CD8-positive, alpha-beta memory T cell (primary cell): Measurements from ENCODE around the gene FKBP8. TPM values are rescaled to one million over a fixed set of nuclear protein-coding genes. Genes with fewer than 3 reads are reported as not detected.
"Not testable (repeated sequence)": the region's sequence is repeated elsewhere in the genome, so short reads cannot be mapped to it uniquely, and the experiment has no call there.

Source experiments
- CTCF ChIA-PET: fragments of 350-600 bp; sonication (Branson Sonifier 250); formaldehyde crosslinking; loops from one replicate; lab custom pipeline; 2021; ENCODE audit warnings: antibody characterized with exemption; lab: Charles Lee
- POLR2A ChIA-PET: fragments of 350-600 bp; sonication (Branson Sonifier 250); formaldehyde crosslinking; loops from one replicate; lab custom pipeline; 2021; ENCODE audit warnings: antibody characterized with exemption; lab: Charles Lee
- DNase-seq, 5 donors: peaks; one replicate each; pipeline versions ENCODE4 v3.0.0 to v3.0.0-alpha.2; 2020 to 2022; ENCODE audit warnings: mixed read lengths in 1 of 5
- H3K27ac ChIP-seq: one replicate; pipeline ENCODE4 v1.7.0; 2013; ENCODE audit warnings: low read depth, mild to moderate bottlenecking, low read length, moderate library complexity
- H3K27me3 ChIP-seq: 2 replicates; pipeline ENCODE4 v1.7.0; 2013; ENCODE audit warnings: low read length, mild to moderate bottlenecking; ENCODE audit not compliant: insufficient read depth, poor library complexity, severe bottlenecking
- H3K36me3 ChIP-seq: 2 replicates; pipeline ENCODE4 v1.7.0; 2013; ENCODE audit warnings: mild to moderate bottlenecking, low read length, moderate library complexity; ENCODE audit not compliant: insufficient read depth
- H3K4me1 ChIP-seq: 2 replicates; pipeline ENCODE4 v1.7.0; 2013; ENCODE audit warnings: mild to moderate bottlenecking, low read length, moderate library complexity; ENCODE audit not compliant: insufficient read depth
- H3K4me3 ChIP-seq: 2 replicates; pipeline ENCODE4 v1.7.0; 2013; ENCODE audit warnings: mild to moderate bottlenecking, low read length
- H3K9me3 ChIP-seq: 2 replicates; pipeline ENCODE4 v1.7.0; 2013; ENCODE audit warnings: mild to moderate bottlenecking, low read length
- H3K27ac Mint-ChIP-seq, 8 donors: one replicate each; pipeline ENCODE4 v1.8.0; 2020 to 2021; ENCODE audit warnings: mixed read lengths in 8 of 8, mild to moderate bottlenecking in 6 of 8, inconsistent platforms in 3 of 8, moderate library complexity in 3 of 8
- H3K27me3 Mint-ChIP-seq, 2 donors: one replicate each; pipeline ENCODE4 v1.8.0; 2020 to 2021; ENCODE audit warnings: mixed read lengths in 2 of 2, mild to moderate bottlenecking in 1 of 2, moderate library complexity in 1 of 2
- H3K36me3 Mint-ChIP-seq, 3 donors: one replicate each; pipeline ENCODE4 v1.8.0; 2020 to 2021; ENCODE audit warnings: mixed read lengths in 3 of 3, inconsistent platforms in 1 of 3, mild to moderate bottlenecking in 1 of 3
- H3K4me1 Mint-ChIP-seq, 3 donors: one replicate each; pipeline ENCODE4 v1.8.0; 2020 to 2021; ENCODE audit warnings: mixed read lengths in 3 of 3, inconsistent platforms in 1 of 3, mild to moderate bottlenecking in 1 of 3
- H3K4me3 Mint-ChIP-seq, 7 donors: one replicate each; pipeline ENCODE4 v1.8.0; 2020 to 2021; ENCODE audit warnings: mixed read lengths in 7 of 7, mild to moderate bottlenecking in 6 of 7, moderate library complexity in 4 of 7, inconsistent platforms in 2 of 7
- H3K9me3 Mint-ChIP-seq, 5 donors: one replicate each; pipeline ENCODE4 v1.8.0; 2020 to 2022; ENCODE audit warnings: mixed read lengths in 5 of 5, mild to moderate bottlenecking in 3 of 5, moderate library complexity in 2 of 5, inconsistent platforms in 1 of 5
- polyA plus RNA-seq: library from polyadenylated mRNA; unstranded; fragments of 300-500 nt; fragmentation: Illumina TruSeq; gene quantifications from one replicate; pipeline ENCODE4 v1.2.3, GENCODE V29; 2021
- total RNA-seq, 2 experiments: library from RNA; stranded (reverse); gene quantifications; one replicate each; pipeline ENCODE4 v1.2.3, GENCODE V29; 2021

The FKBP8 gene
- total RNA-seq (100 to 1,000 TPM; 161 to 170 TPM), polyA plus RNA-seq (138 TPM)

- H3K9me3 Mint-ChIP-seq, result no peaks in the 10 kb centered on the region
- H3K27ac Mint-ChIP-seq, result peak within 1 kb of the TSS; percentile 89 to 99 (median 97)
- CTCF ChIA-PET, result interaction anchor here (0.6 to 1.6 kb wide), 8 partner anchors 10 to 46 kb away, joined by 3 to 10 read pairs (median 4); partner anchors contain the start of genes KXD1, REX1BD and UBA52
- peak within 1 kb of the TSS; percentile 88 to 97 (median 93) for H3K4me3 Mint-ChIP-seq
- Histone ChIP-seq H3K36me3 (no peaks in the 10 kb centered on the region), H3K4me1 (peaks cover 17% of the 10 kb centered on the region), H3K4me3 (peak within 1 kb of the TSS; percentile 55), H3K27me3 (no peaks in the 10 kb centered on the region), H3K27ac (peak within 1 kb of the TSS; percentile 73), H3K9me3 (no peaks in the 10 kb centered on the region)
- peaks cover 0 to 42% (median 0%) of the 10 kb centered on the region in 3 donors for H3K36me3 Mint-ChIP-seq
- no peaks in the 10 kb centered on the region for H3K27me3 Mint-ChIP-seq
- H3K4me1 Mint-ChIP-seq, result peaks cover 17 to 30% (median 19%) of the 10 kb centered on the region in 3 donors
- POLR2A ChIA-PET, result interaction anchor here (0.9 to 1.7 kb wide), 5 partner anchors 12 to 46 kb away, joined by 3 to 16 read pairs (median 4); partner anchors contain the start of genes KXD1 and REX1BD
- peak; percentile 87 to 95 (median 90) for DNase-seq
These were observed at the start of gene FKBP8 for GRCh38 chr19:18542941-18543813. FKBP8 (minus strand) TSS chr19:18543573; CDS start chr19:18541970, 1,603 bp downstream.

- peaks cover 31 to 43% (median 36%) of the 10 kb centered on the region in 3 donors for H3K4me1 Mint-ChIP-seq
- H3K27me3 ChIP-seq, H3K27ac ChIP-seq, H3K4me3 ChIP-seq, H3K27me3 Mint-ChIP-seq, H3K9me3 Mint-ChIP-seq, H3K9me3 ChIP-seq, H3K36me3 ChIP-seq: not testable (repeated sequence)
- ChIA-PET POLR2A (interaction anchor here (0.5 to 1.6 kb wide), 4 partner anchors 11 to 21 kb away, joined by 3 to 5 read pairs (median 4); partner anchors contain the start of genes TMEM59L and UBA52), CTCF (interaction anchor here (1.0 to 4.3 kb wide), 4 partner anchors 15 to 255 kb away, joined by 3 to 25 read pairs (median 6); partner anchors contain the start of gene UBA52)
- H3K4me1 ChIP-seq, result peaks cover 34% of the 10 kb centered on the region
- peak overlapping the region in 2 of 7 donors; percentile 11 to 70 for H3K4me3 Mint-ChIP-seq
- DNase-seq, result peak in 1 of 5 donors; percentile 42
- H3K27ac Mint-ChIP-seq, result peak overlapping the region in 5 of 8 donors; percentile 8 to 74 (median 54)
- H3K36me3 Mint-ChIP-seq, result peaks cover 0 to 21% (median 0%) of the 10 kb centered on the region in 3 donors
These were observed 49.4 kb upstream of the FKBP8 start for GRCh38 chr19:18592732-18593131.

- Mint-ChIP-seq H3K27me3 (peaks cover 0 to 3% of the 10 kb centered on the region in 2 donors), H3K4me3 (peak overlapping the region in 4 of 7 donors; percentile 15 to 67 (median 42)), H3K4me1 (peaks cover 33 to 46% (median 38%) of the 10 kb centered on the region in 3 donors), H3K36me3 (peaks cover 0 to 21% (median 0%) of the 10 kb centered on the region in 3 donors), H3K9me3 (no peaks in the 10 kb centered on the region), H3K27ac (peak overlapping the region in 4 of 8 donors; percentile 45 to 86 (median 70))
- H3K9me3 ChIP-seq, result no peaks in the 10 kb centered on the region
- no peak overlapping the region for H3K4me3 ChIP-seq
- DNase-seq, result peak in 1 of 5 donors; percentile 41
- peaks cover 6% of the 10 kb centered on the region for H3K36me3 ChIP-seq
- POLR2A ChIA-PET, result interaction anchor here (0.9 kb wide), 1 partner anchor 48 kb away, joined by 3 read pairs; no protein-coding TSS in a partner anchor
- H3K27ac ChIP-seq, result no peak overlapping the region
- H3K27me3 ChIP-seq, result peaks cover 1% of the 10 kb centered on the region
- H3K4me1 ChIP-seq, result peaks cover 36% of the 10 kb centered on the region
- CTCF ChIA-PET, result interaction anchor here (0.8 to 4.3 kb wide), 3 partner anchors 15 to 256 kb away, joined by 3 to 25 read pairs (median 3); no protein-coding TSS in a partner anchor
These were observed 48.5 kb upstream of the FKBP8 start for GRCh38 chr19:18591735-18592385.

GRCh38 chr19:18590273-18591272 is 47.2 kb upstream of the FKBP8 start:
- no peaks in the 10 kb centered on the region for H3K9me3 Mint-ChIP-seq
- peak overlapping the region; percentile 87 for H3K27ac ChIP-seq

GRCh38 chr19:18589380-18590272 is 46.3 kb upstream of the FKBP8 start:
- Histone ChIP-seq H3K27ac (peak overlapping the region; percentile 87), H3K27me3 (no peaks in the 10 kb centered on the region), H3K9me3 (no peaks in the 10 kb centered on the region), H3K36me3 (peaks cover 6% of the 10 kb centered on the region), H3K4me3 (peak overlapping the region; percentile 83), H3K4me1 (peaks cover 32% of the 10 kb centered on the region)
- CTCF ChIA-PET, result interaction anchor here (0.7 to 3.7 kb wide), 35 partner anchors 8 to 310 kb away, joined by 3 to 41 read pairs (median 5); partner anchors contain the start of genes ELL, FKBP8, KXD1 and UBA52
- peaks cover 30 to 48% (median 39%) of the 10 kb centered on the region in 3 donors for H3K4me1 Mint-ChIP-seq
- H3K27ac Mint-ChIP-seq, result peak overlapping the region; percentile 89 to 96 (median 92)
- H3K36me3 Mint-ChIP-seq, result peaks cover 0 to 21% (median 0%) of the 10 kb centered on the region in 3 donors
- peak overlapping the region; percentile 84 to 97 (median 89) for H3K4me3 Mint-ChIP-seq
- peak in 2 of 5 donors; percentile 49 to 65 for DNase-seq
- H3K27me3 Mint-ChIP-seq, result peaks cover 0 to 3% of the 10 kb centered on the region in 2 donors
- H3K9me3 Mint-ChIP-seq, result no peaks in the 10 kb centered on the region
- POLR2A ChIA-PET, result interaction anchor here (0.5 to 2.9 kb wide), 17 partner anchors 15 to 330 kb away, joined by 3 to 39 read pairs (median 5); partner anchors contain the start of genes COPE, DDX49, ELL and FKBP8

More at GRCh38 chr19:18590273-18591272, 47.2 kb upstream of the FKBP8 start:
- no peaks in the 10 kb centered on the region for H3K9me3 ChIP-seq
- ChIA-PET CTCF (interaction anchor here (0.8 to 3.7 kb wide), 3 partner anchors 18 to 256 kb away, joined by 3 to 41 read pairs (median 41); partner anchors contain the start of genes ELL and UBA52), POLR2A (interaction anchor here (0.7 to 2.9 kb wide), 4 partner anchors 19 to 74 kb away, joined by 3 to 39 read pairs (median 10); partner anchors contain the start of genes KXD1 and UBA52)
- peaks cover 0 to 3% of the 10 kb centered on the region in 2 donors for H3K27me3 Mint-ChIP-seq
- peaks cover 32 to 52% (median 42%) of the 10 kb centered on the region in 3 donors for H3K4me1 Mint-ChIP-seq
- H3K4me3 ChIP-seq, result peak overlapping the region; percentile 83
- H3K4me3 Mint-ChIP-seq, result peak overlapping the region; percentile 27 to 97 (median 88)
- no peaks in the 10 kb centered on the region for H3K27me3 ChIP-seq
- DNase-seq, result peak in 1 of 5 donors; percentile 47
- peaks cover 0 to 21% (median 0%) of the 10 kb centered on the region in 3 donors for H3K36me3 Mint-ChIP-seq
- H3K27ac Mint-ChIP-seq, result peak overlapping the region in 7 of 8 donors; percentile 9 to 93 (median 91)
- H3K36me3 ChIP-seq, result peaks cover 6% of the 10 kb centered on the region
- peaks cover 36% of the 10 kb centered on the region for H3K4me1 ChIP-seq
